ENCODE data around the gene EXOC2. TPM values are rescaled to one million over a fixed set of nuclear protein-coding genes. Genes with fewer than 3 reads are reported as not detected.

Gene EXOC2
- total RNA-seq, 2 donors from 2014 or later, result 12.9 to 16.1 TPM

GRCh38 chr6:516213-516612, 176.7 kb downstream of the EXOC2 start:
- no peak overlapping the region for H3K4me3 ChIP-seq
- H3K27me3 ChIP-seq, result no peaks in the 10 kb centered on the region
- DNase-seq (ENCODE audit: low spot score), result no peak
- no peak overlapping the region for H3K27ac ChIP-seq
- H3K4me1 ChIP-seq, result no peaks in the 10 kb centered on the region
- H3K36me3 ChIP-seq, result no peaks in the 10 kb centered on the region
- H3K9me3 ChIP-seq, result no peaks in the 10 kb centered on the region
- no peak for TF ChIP-seq CTCF (IDR thresholded peaks at IDR 0.05)

GRCh38 chr6:515267-515666, 177.7 kb downstream of the EXOC2 start:
- no peaks in the 10 kb centered on the region for H3K27me3 ChIP-seq
- H3K4me1 ChIP-seq, result no peaks in the 10 kb centered on the region
- DNase-seq (ENCODE audit: low spot score), result no peak
- no peak overlapping the region for H3K27ac ChIP-seq
- H3K4me3 ChIP-seq, result no peak overlapping the region
- H3K36me3 ChIP-seq, result no peaks in the 10 kb centered on the region
- no peak for TF ChIP-seq CTCF (IDR thresholded peaks at IDR 0.05)
- no peaks in the 10 kb centered on the region for H3K9me3 ChIP-seq

- Histone ChIP-seq H3K4me3 (no peak overlapping the region), H3K27me3 (no peaks in the 10 kb centered on the region), H3K9me3 (no peaks in the 10 kb centered on the region), H3K36me3 (no peaks in the 10 kb centered on the region), H3K4me1 (no peaks in the 10 kb centered on the region), H3K27ac (no peak overlapping the region)
- TF ChIP-seq CTCF (IDR thresholded peaks at IDR 0.05), result no peak
- DNase-seq (ENCODE audit: low spot score), result no peak
Observed at GRCh38 chr6:514396-514978, 178.5 kb downstream of the EXOC2 start.

- no peaks in the 10 kb centered on the region for H3K36me3 ChIP-seq
- H3K4me3 ChIP-seq, result no peak overlapping the region
- no peaks in the 10 kb centered on the region for H3K27me3 ChIP-seq
- no peaks in the 10 kb centered on the region for H3K9me3 ChIP-seq
- DNase-seq (ENCODE audit: low spot score), result no peak
- no peaks in the 10 kb centered on the region for H3K4me1 ChIP-seq
- H3K27ac ChIP-seq, result no peak overlapping the region
- no peak for TF ChIP-seq CTCF (IDR thresholded peaks at IDR 0.05)
Observed at GRCh38 chr6:513961-514360, 179.0 kb downstream of the EXOC2 start.

GRCh38 chr6:513058-513457, 179.9 kb downstream of the EXOC2 start:
- no peaks in the 10 kb centered on the region for H3K9me3 ChIP-seq
- no peak for DNase-seq (ENCODE audit: low spot score)
- H3K27me3 ChIP-seq, result no peaks in the 10 kb centered on the region
- no peak for TF ChIP-seq CTCF (IDR thresholded peaks at IDR 0.05)
- H3K27ac ChIP-seq, result no peak overlapping the region
- no peaks in the 10 kb centered on the region for H3K36me3 ChIP-seq
- H3K4me1 ChIP-seq, result no peaks in the 10 kb centered on the region
- no peak overlapping the region for H3K4me3 ChIP-seq

GRCh38 chr6:511488-512137, 181.3 kb downstream of the EXOC2 start:
- Histone ChIP-seq H3K27ac (no peak overlapping the region), H3K9me3 (no peaks in the 10 kb centered on the region), H3K36me3 (no peaks in the 10 kb centered on the region), H3K4me1 (no peaks in the 10 kb centered on the region), H3K27me3 (no peaks in the 10 kb centered on the region), H3K4me3 (no peak overlapping the region)
- DNase-seq (ENCODE audit: low spot score), result no peak
- TF ChIP-seq CTCF (IDR thresholded peaks at IDR 0.05), result no peak

Data from right atrium auricular region (tissue), 2 donors.